Fibroblast of peridontal ligament (primary cell): ENCODE data around the gene SNX9.
A peak's percentile ranks its signal among the peaks of the same experiment; 100 is the strongest.
"Not testable (repeated sequence)": the region's sequence is repeated elsewhere in the genome, so short reads cannot be mapped to it uniquely, and the experiment has no call there.

Experiments used
- DNase-seq: peaks from one replicate; pipeline ENCODE4 v3.0.0-alpha.2; 2010; ENCODE audit errors: extremely low read depth

Gene SNX9

GRCh38 chr6:157885876-157886275 lies 62.8 kb downstream of the SNX9 start:
- DNase-seq: no peak

DNA sequence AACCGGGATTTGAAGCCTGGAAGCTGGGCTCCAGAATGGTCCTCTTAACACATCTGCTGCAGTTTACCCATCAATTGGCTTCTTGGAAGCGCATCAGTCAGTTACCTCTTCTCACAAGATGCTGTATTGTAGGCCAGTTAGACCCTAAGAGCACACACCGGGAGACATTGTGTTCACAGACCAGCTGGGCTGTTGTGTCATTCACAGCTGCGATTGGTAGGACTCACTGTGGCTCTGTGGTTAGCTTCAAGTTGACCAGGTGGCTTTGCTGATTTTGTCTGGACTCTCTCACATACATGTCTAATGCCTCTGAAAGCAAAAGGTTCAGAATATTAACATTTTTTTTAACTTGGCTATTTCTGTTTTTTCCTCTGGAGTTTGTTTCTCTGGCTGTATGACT lies 64.8 kb downstream of the SNX9 start:
- DNase-seq: no peak

DNA sequence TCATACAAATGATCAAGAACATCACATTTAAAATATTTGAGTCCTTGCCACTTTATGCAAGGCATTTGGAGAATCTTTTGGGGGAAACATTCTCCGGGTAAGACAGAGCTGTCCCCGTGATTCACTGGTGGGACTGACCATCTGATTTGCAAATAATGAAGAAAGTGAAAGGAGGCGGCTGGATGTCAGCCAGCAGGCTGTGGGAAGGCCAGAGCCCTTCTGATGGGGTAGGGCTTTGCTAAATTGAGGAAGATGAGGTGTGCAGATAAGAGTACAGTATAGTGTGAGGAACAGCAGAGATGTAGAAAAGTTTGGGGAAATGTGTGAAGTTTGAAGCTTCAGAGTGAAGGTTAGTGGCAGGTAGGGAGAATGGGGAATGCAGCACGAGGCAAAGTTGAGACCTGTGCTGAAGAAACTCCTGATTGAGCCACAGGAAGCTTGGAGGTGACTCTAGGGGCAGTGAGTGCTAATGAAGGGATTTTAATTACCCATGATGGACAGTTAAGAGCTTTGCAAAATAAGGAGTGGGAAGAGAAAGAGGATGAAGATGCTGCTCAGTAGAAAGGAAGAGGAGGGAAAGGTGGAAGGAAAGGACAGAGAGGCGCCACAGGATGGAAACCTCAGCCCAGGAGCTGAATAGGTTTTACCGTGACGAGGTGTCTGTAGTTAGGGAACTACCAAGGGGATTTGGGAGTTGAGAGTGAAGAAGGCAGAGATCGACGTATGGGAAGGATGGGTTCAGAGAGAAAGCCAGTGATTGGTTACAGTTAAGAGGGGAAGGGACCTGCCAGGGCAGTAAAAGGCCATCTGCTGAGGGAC lies 68.7 kb downstream of the SNX9 start:
- no peak for DNase-seq

GRCh38 chr6:157892363-157892877 lies 69.4 kb downstream of the SNX9 start:
- DNase-seq: no peak

GRCh38 chr6:157893238-157893637 lies 70.2 kb downstream of the SNX9 start:
- no peak for DNase-seq

DNA sequence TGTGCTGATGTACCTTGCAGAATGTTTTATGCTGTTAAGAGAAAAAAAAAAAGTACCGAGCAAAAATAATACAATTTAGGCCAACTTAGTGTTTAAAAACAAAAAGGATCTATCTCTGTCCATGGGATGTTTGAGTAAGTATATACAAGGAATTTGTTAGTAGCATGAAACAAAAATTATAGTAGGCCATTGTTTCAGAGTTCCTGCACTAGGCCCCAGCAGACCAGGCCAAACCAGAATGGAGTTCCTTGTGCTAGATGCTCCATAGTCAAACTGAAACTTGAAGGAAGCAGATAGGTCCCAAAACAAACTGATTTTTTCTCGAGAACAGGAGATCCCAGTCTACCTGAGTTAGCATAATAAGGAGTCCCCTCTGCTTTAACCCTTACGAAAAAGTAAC lies 72.5 kb downstream of the SNX9 start:
- DNase-seq: no peak

DNA sequence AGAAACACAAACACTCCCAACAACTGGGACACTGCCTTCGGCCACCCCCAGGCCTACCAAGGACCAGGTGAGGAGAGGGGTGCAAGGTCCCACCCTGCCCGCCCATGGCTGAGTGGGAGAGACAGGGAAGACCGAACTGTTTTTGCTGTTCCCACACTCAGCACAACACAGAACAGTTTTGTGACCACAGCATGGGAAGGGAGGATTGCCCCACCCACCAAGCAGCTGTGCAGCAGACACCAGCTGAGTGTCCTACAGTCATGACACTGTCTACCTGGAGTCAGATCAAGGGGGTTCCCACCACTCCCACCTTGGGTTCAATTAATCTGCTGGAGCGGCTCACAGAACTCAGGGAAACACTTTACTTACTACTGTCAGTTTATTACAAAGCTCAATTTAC lies 73.9 kb downstream of the SNX9 start:
- DNase-seq: no peak

DNA sequence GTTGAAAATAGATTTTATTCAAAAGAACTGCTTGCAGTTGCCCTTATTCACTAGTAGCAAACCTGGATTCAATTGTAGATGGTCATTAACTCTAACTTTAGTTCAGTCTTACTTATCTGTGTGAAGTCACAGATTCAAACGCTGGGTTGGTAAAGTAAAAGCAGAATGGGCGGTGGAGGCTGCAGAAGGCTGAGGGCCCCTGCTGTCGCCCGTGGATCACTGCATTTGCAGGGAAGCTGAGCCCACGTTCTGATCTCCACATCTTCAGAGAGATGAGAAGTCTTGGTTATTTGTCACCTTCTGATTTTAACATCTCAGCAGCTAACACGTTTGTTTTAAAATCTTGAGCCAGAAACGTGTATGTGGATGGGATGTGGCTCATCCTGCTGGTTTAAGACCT lies 75.1 kb downstream of the SNX9 start:
- no peak for DNase-seq

GRCh38 chr6:157898640-157899039 lies 75.6 kb downstream of the SNX9 start:
- DNase-seq: no peak

- not testable (repeated sequence) for DNase-seq
Observed at GRCh38 chr6:157900262-157900661, 77.2 kb downstream of the SNX9 start.

GRCh38 chr6:157900751-157901150 lies 77.7 kb downstream of the SNX9 start:
- DNase-seq: not testable (repeated sequence)

DNA sequence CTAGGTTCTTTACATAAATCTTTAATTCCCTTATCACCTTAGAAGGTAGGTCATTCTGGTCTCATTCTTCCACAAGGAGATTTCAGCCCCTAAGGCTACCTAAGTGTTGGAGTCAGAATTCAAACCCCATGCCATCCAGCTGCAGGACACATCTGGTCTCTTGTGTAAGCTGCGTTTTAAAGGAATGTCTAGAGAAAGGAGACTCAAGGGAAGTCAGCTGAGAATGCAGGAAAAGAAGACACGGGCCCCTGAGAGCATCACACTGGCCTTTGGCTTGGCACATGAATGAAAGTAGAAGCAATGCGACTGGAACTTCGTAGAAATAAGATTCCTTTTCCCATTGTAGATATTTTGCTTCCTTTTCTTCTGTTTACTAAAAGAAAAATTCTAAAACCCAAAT lies 82.0 kb downstream of the SNX9 start:
- DNase-seq: peak; percentile 26

DNA sequence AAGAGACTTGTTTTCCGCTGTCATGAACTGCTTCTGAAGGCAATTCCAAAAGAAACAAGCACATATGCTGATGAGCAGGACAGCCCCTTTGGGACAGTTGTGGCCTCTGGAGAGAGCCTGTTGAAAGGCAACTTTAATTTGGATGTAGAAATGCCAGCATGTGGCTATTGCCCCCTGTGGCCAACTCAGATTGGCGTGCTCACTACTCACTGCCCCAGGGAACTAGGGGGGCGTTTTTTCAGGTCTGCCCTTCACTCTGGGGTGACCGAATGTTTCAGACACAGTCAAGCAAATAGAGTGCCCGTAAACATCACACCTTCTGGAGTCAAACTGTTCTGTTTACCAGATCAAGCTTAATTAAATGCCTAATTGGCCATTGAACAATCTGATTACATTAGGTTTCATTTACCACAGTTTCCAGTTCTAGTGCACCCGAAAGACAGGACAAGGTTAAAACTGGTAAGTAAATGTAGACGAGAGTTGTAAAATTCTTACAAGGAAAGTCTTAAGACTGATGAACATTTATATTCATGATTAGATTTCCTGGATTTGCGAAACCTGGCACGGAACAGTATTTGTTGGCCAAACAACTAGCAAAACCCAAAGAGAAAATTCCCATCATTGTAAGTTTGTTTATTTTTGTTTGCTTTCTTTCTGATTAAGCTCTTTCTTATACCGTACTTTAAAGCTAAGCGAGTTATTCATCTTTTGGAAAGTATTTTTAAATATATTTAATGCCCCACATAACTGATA lies 82.7 kb downstream of the SNX9 start:
- DNase-seq: peak; percentile 31

- peak; percentile 24 for DNase-seq
Observed at GRCh38 chr6:157906537-157907061, 83.6 kb downstream of the SNX9 start.

DNA sequence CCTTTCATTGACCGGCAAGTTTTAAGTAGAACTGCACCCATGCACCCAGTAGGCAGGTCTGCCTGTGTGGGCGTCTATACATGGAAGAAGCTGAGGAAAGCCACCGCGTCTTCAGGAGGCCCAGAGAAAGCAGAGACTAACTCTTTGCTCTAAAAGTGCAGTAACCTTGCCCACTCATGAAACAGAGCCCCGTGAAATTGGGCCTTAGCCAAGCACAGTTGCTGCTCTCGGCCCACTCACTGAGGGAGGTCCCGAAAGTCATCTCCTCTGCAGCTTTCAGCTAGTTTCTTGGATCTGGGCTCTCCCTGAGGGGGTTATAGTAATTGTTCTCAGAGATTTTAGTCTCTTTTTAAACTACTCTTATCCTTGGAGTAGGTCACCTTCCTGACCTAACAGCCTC lies 84.6 kb downstream of the SNX9 start:
- no peak for DNase-seq

DNA sequence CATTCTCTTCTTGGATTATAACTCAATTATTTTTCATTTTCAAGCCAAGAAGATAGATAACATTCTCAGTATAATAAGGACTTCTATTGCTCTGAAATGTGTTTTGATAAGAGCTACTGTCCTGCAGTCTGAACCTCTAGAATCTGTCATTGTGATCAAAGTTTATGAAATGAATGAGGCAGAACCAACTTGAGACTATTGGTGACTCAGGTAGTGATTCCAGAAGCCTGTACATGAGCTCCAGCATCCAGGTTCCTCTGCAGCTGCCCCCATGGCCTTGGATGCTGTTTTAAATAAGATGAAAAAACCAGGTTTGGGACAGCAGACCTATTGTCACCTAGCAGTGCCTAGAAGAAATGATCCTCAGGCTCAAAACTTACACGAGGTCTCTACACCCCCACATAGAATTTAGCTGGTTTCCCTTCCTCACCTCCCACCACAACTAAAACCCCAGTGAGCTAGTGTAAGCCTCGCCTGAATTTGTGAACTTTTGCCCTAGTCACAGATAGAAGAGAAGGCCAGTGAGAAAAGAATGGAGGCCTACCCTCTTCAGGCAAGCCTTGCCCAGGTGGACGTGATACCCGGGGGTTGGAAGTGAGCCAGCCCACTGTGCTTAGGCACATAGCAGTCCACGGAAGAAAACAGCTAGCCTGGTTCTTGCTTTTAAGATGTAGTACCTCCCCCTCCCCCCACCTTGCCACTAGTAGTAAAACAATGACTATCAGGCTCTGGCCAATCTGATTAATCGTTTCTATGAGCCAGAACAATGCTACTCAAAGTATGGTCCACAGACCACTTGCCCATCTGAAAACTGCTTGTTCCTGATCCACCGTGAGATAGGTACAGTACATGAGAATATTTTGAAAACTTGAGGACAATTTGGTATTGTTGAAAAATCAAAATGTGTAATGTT lies 85.6 kb downstream of the SNX9 start:
- DNase-seq: no peak

- DNase-seq: no peak
Observed at GRCh38 chr6:157909282-157909664, 86.2 kb downstream of the SNX9 start.

DNA sequence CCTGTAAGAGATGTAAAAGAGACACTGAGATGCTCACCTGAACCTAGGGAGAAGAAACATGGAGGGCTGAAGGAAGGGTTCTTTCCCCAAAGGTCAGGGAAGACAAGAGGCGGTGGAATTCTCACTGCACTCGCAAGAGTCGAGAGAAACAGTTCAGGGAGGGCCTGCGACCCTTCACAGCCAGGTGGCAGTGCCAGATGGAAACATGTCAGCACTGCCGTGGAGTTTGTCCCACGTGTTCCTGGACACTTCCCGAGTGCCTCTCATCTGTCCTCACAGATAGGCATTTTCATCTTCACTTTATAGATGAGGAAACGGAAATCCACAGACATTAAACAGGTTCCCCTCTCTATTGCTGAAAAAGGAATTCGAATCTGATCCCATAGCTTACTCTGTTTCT lies 88.2 kb downstream of the SNX9 start:
- DNase-seq: no peak

DNA sequence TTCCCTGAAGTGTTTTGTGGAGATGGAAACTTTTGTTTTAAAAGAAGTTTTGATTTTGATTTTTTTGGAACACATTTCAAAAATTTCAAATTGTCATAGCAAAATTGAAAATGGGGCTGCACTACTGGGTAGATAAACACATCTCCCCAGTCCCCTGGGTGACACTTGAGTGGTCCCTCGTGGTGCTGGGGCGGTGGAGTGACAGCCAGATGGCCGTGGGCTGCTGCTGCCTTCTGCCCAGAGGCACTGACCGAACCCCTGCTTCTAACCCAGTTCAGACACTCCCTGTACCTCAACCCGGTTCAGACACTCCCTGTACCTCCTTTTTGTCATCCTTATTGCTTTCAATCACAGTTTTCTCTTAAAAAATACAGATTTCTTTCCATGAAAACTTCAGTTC lies 88.7 kb downstream of the SNX9 start:
- no peak for DNase-seq

DNA sequence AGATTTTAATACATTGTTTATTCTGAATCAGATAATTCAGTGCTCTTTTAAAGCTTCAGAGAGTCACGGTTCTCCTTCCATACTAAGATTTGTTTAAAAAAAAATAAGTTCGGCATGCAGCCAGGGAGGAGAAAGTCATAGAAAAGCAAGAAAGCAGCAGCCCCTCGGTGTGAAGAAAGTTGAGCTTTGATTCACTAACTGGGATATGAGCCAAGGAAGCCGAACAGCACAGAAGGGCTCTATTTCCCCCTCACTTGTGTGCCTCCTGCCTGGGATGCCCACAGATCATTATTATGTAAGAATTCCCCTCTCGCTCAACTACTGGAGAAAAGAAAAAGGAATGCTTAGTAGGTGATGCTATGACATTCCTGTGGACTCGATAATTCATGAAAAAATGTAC lies 89.3 kb downstream of the SNX9 start:
- DNase-seq: peak; percentile 92

GRCh38 chr6:157921685-157922367 lies 98.8 kb downstream of the SNX9 start:
- peak; percentile 96 for DNase-seq
